ENCODE measurements around the gene ADGRA3. TPM values are rescaled to one million over a fixed set of nuclear protein-coding genes. Genes with fewer than 3 reads are reported as not detected.
A peak's percentile ranks its signal among the peaks of the same experiment; 100 is the strongest.

The ADGRA3 gene
- total and polyA plus RNA-seq, 11 donors = 9.6 to 43.9 (median 21.5) TPM

DNA sequence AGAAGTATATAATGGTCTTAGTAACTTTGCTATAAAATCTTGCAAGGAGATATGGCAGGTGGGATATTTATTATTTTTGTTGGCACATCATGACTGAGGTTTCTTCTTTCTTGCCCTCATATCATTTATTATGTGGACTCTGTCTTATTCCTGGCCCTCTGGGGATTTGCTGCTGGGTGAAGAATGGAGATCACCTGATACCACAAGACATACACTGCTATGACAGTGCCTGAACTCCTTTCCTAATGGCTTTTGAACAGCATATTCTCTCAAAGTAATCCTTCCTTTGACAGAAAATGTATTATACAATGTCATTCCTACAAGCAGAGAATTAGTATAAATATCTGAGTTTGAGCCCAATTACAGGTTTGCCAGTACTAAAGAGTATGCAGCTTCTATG lies 22.0 kb upstream of the ADGRA3 start:
- intact Hi-C loops (cut with DNase I) = no loop called here
- TF ChIP-seq, protein P1, sequence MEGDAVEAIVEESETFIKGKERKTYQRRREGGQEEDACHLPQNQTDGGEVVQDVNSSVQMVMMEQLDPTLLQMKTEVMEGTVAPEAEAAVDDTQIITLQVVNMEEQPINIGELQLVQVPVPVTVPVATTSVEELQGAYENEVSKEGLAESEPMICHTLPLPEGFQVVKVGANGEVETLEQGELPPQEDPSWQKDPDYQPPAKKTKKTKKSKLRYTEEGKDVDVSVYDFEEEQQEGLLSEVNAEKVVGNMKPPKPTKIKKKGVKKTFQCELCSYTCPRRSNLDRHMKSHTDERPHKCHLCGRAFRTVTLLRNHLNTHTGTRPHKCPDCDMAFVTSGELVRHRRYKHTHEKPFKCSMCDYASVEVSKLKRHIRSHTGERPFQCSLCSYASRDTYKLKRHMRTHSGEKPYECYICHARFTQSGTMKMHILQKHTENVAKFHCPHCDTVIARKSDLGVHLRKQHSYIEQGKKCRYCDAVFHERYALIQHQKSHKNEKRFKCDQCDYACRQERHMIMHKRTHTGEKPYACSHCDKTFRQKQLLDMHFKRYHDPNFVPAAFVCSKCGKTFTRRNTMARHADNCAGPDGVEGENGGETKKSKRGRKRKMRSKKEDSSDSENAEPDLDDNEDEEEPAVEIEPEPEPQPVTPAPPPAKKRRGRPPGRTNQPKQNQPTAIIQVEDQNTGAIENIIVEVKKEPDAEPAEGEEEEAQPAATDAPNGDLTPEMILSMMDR (IDR thresholded peaks at IDR 0.05) = no peak
- no peak for TF ChIP-seq POLR2A (IDR thresholded peaks at IDR 0.05)
- no peaks in the 10 kb centered on the region for H3K4me1 ChIP-seq
- peaks cover 0 to 28% (median 17%) of the 10 kb centered on the region in 12 donors for H3K9me3 ChIP-seq
- no peaks in the 10 kb centered on the region for H3K27me3 ChIP-seq
- no peak overlapping the region for H3K4me3 ChIP-seq
- DNase-seq = no peak
- ATAC-seq = no peak
- no peaks in the 10 kb centered on the region for H3K36me3 ChIP-seq
- H3K27ac ChIP-seq = no peak overlapping the region

DNA sequence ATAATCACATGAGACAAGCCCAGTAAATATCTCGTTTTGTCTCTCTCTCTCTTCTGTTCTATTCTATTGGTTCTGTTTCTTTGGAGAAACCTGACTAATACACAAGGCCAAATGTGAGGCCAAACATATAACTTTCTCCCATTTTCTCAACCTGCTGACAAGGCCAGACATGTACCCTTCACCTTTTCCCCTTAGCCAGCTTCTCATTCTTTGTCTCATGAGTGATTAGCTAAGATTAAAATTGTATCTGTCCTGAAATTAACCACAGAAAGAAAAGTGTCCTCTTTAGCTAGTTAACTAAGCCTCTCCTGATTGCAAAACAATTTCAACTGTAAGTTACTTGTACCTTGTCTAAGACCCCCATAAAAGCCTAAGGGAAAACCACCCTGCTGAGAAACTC lies 18.5 kb upstream of the ADGRA3 start:
- intact Hi-C loops (cut with DNase I) = no loop called here
- H3K4me1 ChIP-seq = no peaks in the 10 kb centered on the region
- H3K27ac ChIP-seq = no peak overlapping the region
- H3K9me3 ChIP-seq = peaks cover 0 to 35% (median 17%) of the 10 kb centered on the region in 12 donors
- no peaks in the 10 kb centered on the region for H3K36me3 ChIP-seq
- H3K4me3 ChIP-seq = no peak overlapping the region
- DNase-seq (no peak), ATAC-seq (no peak)
- 80 to 87% (median 85%) methylated on average over 1 of the region's 1 CpG for WGBS, 4 donors
- TF ChIP-seq, protein P1 (IDR thresholded peaks at IDR 0.05) = no peak
- no peak for TF ChIP-seq POLR2A (IDR thresholded peaks at IDR 0.05)
- H3K27me3 ChIP-seq = no peaks in the 10 kb centered on the region

DNA sequence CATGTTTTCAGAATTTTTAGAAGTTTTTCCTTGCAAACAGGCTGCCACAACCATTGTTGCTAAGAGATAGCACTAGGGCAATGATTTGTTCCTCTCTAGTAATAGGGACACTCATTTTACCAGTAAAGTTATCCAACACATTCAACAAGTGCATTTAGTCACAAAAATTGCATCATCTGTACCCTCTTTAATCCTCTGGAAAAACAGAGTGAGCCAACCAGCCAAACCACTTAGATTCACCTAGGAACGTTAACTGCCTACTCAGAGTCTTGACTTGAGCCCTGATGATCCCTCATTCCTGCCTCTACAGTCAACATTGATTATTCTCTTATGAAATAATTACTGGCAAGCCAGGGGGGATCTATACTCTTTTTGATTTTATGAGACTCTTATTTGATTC lies 17.0 kb upstream of the ADGRA3 start:
- no peak overlapping the region for H3K27ac ChIP-seq
- H3K27me3 ChIP-seq = no peaks in the 10 kb centered on the region
- H3K4me3 ChIP-seq = no peak overlapping the region
- H3K4me1 ChIP-seq = no peaks in the 10 kb centered on the region
- DNase-seq (no peak), ATAC-seq (no peak)
- intact Hi-C loops (cut with DNase I) = no loop called here
- H3K9me3 ChIP-seq = peaks cover 0 to 35% (median 17%) of the 10 kb centered on the region in 12 donors
- H3K36me3 ChIP-seq = no peaks in the 10 kb centered on the region
- TF ChIP-seq, protein P1 (IDR thresholded peaks at IDR 0.05) = no peak
- WGBS, 4 donors = 81 to 91% (median 88%) methylated on average over 1 of the region's 1 CpG

DNA sequence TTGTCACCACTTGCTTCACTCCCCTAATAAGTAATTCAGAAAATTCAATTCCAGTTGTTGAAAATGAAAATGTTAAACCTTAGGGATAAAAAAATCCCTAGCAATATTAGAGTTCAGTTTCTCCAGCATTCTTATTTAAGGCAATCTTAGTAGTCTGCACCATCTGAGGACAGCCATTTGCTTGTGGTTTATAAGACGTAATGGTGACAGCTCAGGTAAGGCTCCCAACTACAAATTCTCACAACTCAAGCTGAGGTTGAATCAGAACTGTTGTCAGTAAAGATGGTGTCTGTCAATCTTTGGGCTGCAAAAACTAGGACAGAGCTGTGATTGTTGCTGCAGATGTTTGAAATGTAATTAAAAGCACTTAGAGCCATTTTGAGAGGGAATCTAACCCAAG lies 16.3 kb upstream of the ADGRA3 start:
- H3K9me3 ChIP-seq = peaks cover 0 to 35% (median 17%) of the 10 kb centered on the region in 12 donors
- H3K4me3 ChIP-seq = no peak overlapping the region
- H3K4me1 ChIP-seq = no peaks in the 10 kb centered on the region
- TF ChIP-seq POLR2A (IDR thresholded peaks at IDR 0.05) = no peak
- TF ChIP-seq, protein P1 (IDR thresholded peaks at IDR 0.05) = no peak
- 50 to 62% (median 60%) methylated on average over 1 of the region's 1 CpG for WGBS, 4 donors
- no peaks in the 10 kb centered on the region for H3K27me3 ChIP-seq
- H3K36me3 ChIP-seq = no peaks in the 10 kb centered on the region
- ATAC-seq (peak in 1 of 4 donors; percentile 84), DNase-seq (no peak)
- peak overlapping the region in 1 of 12 donors; percentile 34 for H3K27ac ChIP-seq
- intact Hi-C loops (cut with DNase I) = no loop called here

All from heart left ventricle (tissue), 16 donors.